Testis (tissue), 3 donors: ENCODE results near the gene ZNF276. TPM values are rescaled to one million over a fixed set of nuclear protein-coding genes. Genes with fewer than 3 reads are reported as not detected.

Experiments
- DNase-seq: peaks from one replicate; pipeline ENCODE4 v3.0.0-alpha.2; 2019
- H3K27ac ChIP-seq, 2 donors: fragments of 200-600 bp; sonication (generic); one replicate each; pipeline ENCODE4 v1.5.1; 2019
- H3K27me3 ChIP-seq: fragments of 200-600 bp; sonication (generic); one replicate; pipeline ENCODE4 v1.5.1; 2019
- H3K36me3 ChIP-seq: fragments of 200-600 bp; sonication (generic); one replicate; pipeline ENCODE4 v1.5.1; 2017; ENCODE audit warnings: low read depth; ENCODE audit errors: missing control alignments
- H3K4me1 ChIP-seq: fragments of 200-600 bp; sonication (generic); one replicate; pipeline ENCODE4 v1.5.1; 2019
- H3K4me3 ChIP-seq, 2 donors: fragments of 200-600 bp; sonication (generic); one replicate each; pipeline ENCODE4 v1.5.1; 2017 to 2019
- H3K9me3 ChIP-seq: fragments of 200-600 bp; sonication (generic); one replicate; pipeline ENCODE4 v1.5.1; 2017
- CTCF ChIP-seq, 3 experiments: fragments of 450-650 bp in 2 of 3; fragments of 200-600 bp in 1 of 3; sonication (generic) in 1 of 3; IDR thresholded peaks; one replicate each; pipeline ENCODE4 v1.5.1; 2016 to 2019; ENCODE audit warnings: antibody characterized with exemption in 3 of 3, mild to moderate bottlenecking in 2 of 3, moderate library complexity in 1 of 3
- POLR2A ChIP-seq: fragments of 450-650 bp; IDR thresholded peaks from one replicate; pipeline ENCODE4 v1.6.1; 2017; ENCODE audit warnings: antibody characterized with exemption, mild to moderate bottlenecking, moderate library complexity
- WGBS, 2 donors: methylation state at CpG; one replicate each; pipeline ENCODE4 v1.1.5; 2018; 5-methylcytosine and 5-hydroxymethylcytosine counted together
- intact Hi-C: fragments of 100-400 bp; cut with DNase I; formaldehyde crosslinking; loops from one replicate; pipeline ENCODE4 v1.15.1; 2023; ENCODE audit warnings: low total_unique reads
- polyA plus RNA-seq: library from polyadenylated mRNA; stranded (reverse); fragments of 350-450 nt; fragmentation: Illumina TruSeq; extraction: RNeasy Lipid Tissue Mini Kit (QIAGEN cat#74804); gene quantifications from one replicate; pipeline ENCODE4 v1.2.3, GENCODE V29; 2014; ENCODE audit warnings: low read depth, low replicate concordance; ENCODE audit not compliant: insufficient read depth
- total RNA-seq, 2 donors: library from RNA; depleted of rRNA; stranded (reverse); fragments of >200 nt; gene quantifications; one replicate each; pipeline ENCODE4 v1.2.3, GENCODE V29; 2016

The ZNF276 gene
- total and polyA plus RNA-seq, 3 donors from 2014 or later: 31.0 to 48.4 (median 37.8) TPM

GRCh38 chr16:89709716-89710432 is 11.5 kb upstream of the ZNF276 start:
- intact Hi-C loops: no loop called here
- peak; percentile 64 for DNase-seq
- Histone ChIP-seq H3K27ac (peak overlapping the region in 1 of 2 donors; percentile 68), H3K9me3 (no peaks in the 10 kb centered on the region), H3K27me3 (no peaks in the 10 kb centered on the region), H3K4me3 (no peak overlapping the region), H3K4me1 (no peaks in the 10 kb centered on the region), H3K36me3 (no peaks in the 10 kb centered on the region)
- no peak for TF ChIP-seq POLR2A
- no peak for TF ChIP-seq CTCF (IDR thresholded peaks at IDR 0.05)
- WGBS, 2 donors: 69 to 82% methylated on average over 12 to 19 of the region's 19 CpGs

DNA sequence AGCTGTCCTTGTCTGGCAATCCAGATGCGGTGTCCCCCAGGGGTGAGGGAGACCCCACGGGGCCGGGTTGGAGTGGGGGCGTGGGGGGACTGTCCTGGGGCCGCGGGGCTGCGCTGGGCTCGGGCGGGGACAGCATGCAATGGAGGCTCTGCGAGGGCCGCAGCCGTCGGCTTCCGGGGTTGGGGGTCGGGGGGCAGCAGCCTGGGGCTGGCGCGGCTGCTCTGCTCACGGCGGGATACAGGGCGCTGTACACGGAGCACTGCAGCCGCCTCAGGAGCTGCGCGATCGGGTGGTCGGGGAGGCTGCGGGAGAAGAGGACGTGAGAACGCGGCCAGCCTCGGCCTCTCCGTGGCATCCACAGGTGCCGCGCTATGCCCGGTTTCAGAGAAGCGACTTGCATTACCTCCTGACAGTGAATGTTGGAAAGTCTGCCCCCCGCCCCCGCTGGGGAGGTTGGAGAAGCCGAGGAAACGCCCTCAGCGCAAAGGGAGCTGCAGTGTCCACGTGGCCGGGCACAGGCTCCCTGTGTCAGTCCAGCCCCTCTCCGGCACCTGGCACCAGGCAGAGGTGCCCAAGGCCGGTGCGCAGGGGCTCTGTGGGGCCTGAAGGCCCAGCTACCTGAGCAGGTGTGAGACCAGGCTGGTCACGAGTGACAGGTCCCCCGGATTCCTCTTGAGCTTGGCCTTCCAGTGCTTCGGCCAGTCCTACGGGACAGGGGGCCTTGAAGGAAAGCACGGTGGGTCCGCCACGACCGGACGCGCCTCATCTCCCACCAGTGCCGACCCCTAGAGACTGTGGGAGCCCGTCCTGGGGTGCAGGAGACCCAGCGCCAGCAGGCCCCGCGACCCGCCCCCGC is 10.4 kb upstream of the ZNF276 start:
- no peak for TF ChIP-seq POLR2A
- no peak for TF ChIP-seq CTCF (IDR thresholded peaks at IDR 0.05)
- H3K36me3 ChIP-seq: no peaks in the 10 kb centered on the region
- 64 to 82% methylated on average over 12 to 63 of the region's 63 CpGs for WGBS, 2 donors
- peak overlapping the region in 1 of 2 donors; percentile 68 for H3K27ac ChIP-seq
- H3K27me3 ChIP-seq: no peaks in the 10 kb centered on the region
- no peaks in the 10 kb centered on the region for H3K9me3 ChIP-seq
- intact Hi-C loops: no loop called here
- H3K4me1 ChIP-seq: no peaks in the 10 kb centered on the region
- H3K4me3 ChIP-seq: peak overlapping the region in 1 of 2 donors; percentile 20
- no peak for DNase-seq

- H3K4me3 ChIP-seq: peak overlapping the region; percentile 20 to 37
- peak; percentile 69 for DNase-seq
- intact Hi-C loops: no loop called here
- H3K9me3 ChIP-seq: no peaks in the 10 kb centered on the region
- no peak for TF ChIP-seq CTCF (IDR thresholded peaks at IDR 0.05)
- no peak for TF ChIP-seq POLR2A
- no peak overlapping the region for H3K27ac ChIP-seq
- 6 to 19% methylated on average over 11 to 34 of the region's 48 CpGs for WGBS, 2 donors
- H3K27me3 ChIP-seq: no peaks in the 10 kb centered on the region
- H3K4me1 ChIP-seq: no peaks in the 10 kb centered on the region
- H3K36me3 ChIP-seq: no peaks in the 10 kb centered on the region
Measured at GRCh38 chr16:89711601-89712273, 9.6 kb upstream of the ZNF276 start.

GRCh38 chr16:89712274-89712781 is 9.0 kb upstream of the ZNF276 start:
- Histone ChIP-seq H3K36me3 (no peaks in the 10 kb centered on the region), H3K4me1 (no peaks in the 10 kb centered on the region), H3K27ac (no peak overlapping the region), H3K9me3 (no peaks in the 10 kb centered on the region), H3K4me3 (peak overlapping the region in 1 of 2 donors; percentile 20), H3K27me3 (no peaks in the 10 kb centered on the region)
- no peak for TF ChIP-seq CTCF (IDR thresholded peaks at IDR 0.05)
- no peak for TF ChIP-seq POLR2A
- intact Hi-C loops: no loop called here
- 29 to 56% methylated on average over 5 to 22 of the region's 22 CpGs for WGBS, 2 donors
- no peak for DNase-seq
